Prostate gland (tissue), 2 donors: ENCODE measurements around the gene PNLIPRP1. TPM values are rescaled to one million over a fixed set of nuclear protein-coding genes. Genes with fewer than 3 reads are reported as not detected.

ENCODE experiments used
- DNase-seq: peaks from one replicate; pipeline ENCODE4 v3.0.0-alpha.2; 2019; ENCODE audit warnings: low spot score
- H3K27ac ChIP-seq, 2 donors: fragments of 200-600 bp; sonication (generic); 2 replicates each; pipeline ENCODE4 v1.5.1; 2017 to 2019
- H3K27me3 ChIP-seq: fragments of 200-600 bp; sonication (generic); replicated peaks from 2 replicates; pipeline ENCODE4 v1.5.1; 2019; ENCODE audit not compliant: insufficient read depth
- H3K36me3 ChIP-seq, 2 donors: fragments of 200-600 bp; sonication (generic); 1 replicate in 1 of 2; 2 replicates in 1 of 2; pipeline versions ENCODE4 v1.5.1 to v1.8.1; 2017 to 2019
- H3K4me1 ChIP-seq: fragments of 200-600 bp; sonication (generic); replicated peaks from 2 replicates; pipeline ENCODE4 v1.5.1; 2019
- H3K4me3 ChIP-seq, 2 donors: fragments of 200-600 bp; sonication (generic); 2 replicates each; pipeline ENCODE4 v1.5.1; 2017 to 2019
- H3K9me3 ChIP-seq: fragments of 200-600 bp; sonication (generic); 2 replicates; pipeline ENCODE4 v1.5.1; 2017
- CTCF ChIP-seq, 4 experiments: fragments of 200-600 bp in 2 of 4; fragments of 450-650 bp in 2 of 4; sonication (generic) in 2 of 4; IDR thresholded peaks; 1 replicate in 3 of 4; 2 replicates in 1 of 4; pipeline ENCODE4 v1.5.1; 2016 to 2019; ENCODE audit warnings: antibody characterized with exemption in 4 of 4, mild to moderate bottlenecking in 2 of 4, moderate library complexity in 2 of 4
- POLR2A ChIP-seq: fragments of 450-650 bp; IDR thresholded peaks from one replicate; pipeline ENCODE4 v1.6.1; 2016; ENCODE audit warnings: antibody characterized with exemption, mild to moderate bottlenecking
- POLR2AphosphoS5 ChIP-seq: sonication (generic); formaldehyde crosslinking; IDR thresholded peaks from one replicate; pipeline ENCODE4 v1.6.1; 2017; ENCODE audit warnings: antibody characterized with exemption
- WGBS: methylation state at CpG from one replicate; pipeline ENCODE4 v1.1.5; 2018; 5-methylcytosine and 5-hydroxymethylcytosine counted together
- intact Hi-C: fragments of 100-400 bp; cut with DNase I; formaldehyde crosslinking; loops from one replicate; pipeline ENCODE4 v1.14.2; 2022
- total RNA-seq, 2 donors: library from RNA; depleted of rRNA; stranded (reverse); fragments of >200 nt; gene quantifications; one replicate each; pipeline ENCODE4 v1.1.0, GENCODE V29; 2016

PNLIPRP1 gene
- total RNA-seq, 2 donors from 2014 or later, result not detected

GRCh38 chr10:116588995-116589394 is 1.8 kb upstream of the PNLIPRP1 start:
- TF ChIP-seq CTCF (IDR thresholded peaks at IDR 0.05), result no peak
- no peak for TF ChIP-seq POLR2AphosphoS5
- TF ChIP-seq POLR2A, result no peak
- Histone ChIP-seq H3K27me3 (no peaks in the 10 kb centered on the region), H3K9me3 (no peaks in the 10 kb centered on the region), H3K4me1 (no peaks in the 10 kb centered on the region), H3K36me3 (no peaks in the 10 kb centered on the region), H3K27ac (no peak overlapping the region), H3K4me3 (no peak overlapping the region)
- 95% methylated on average over 2 of the region's 2 CpGs for WGBS
- no peak for DNase-seq
- intact Hi-C loops, result no loop called here

GRCh38 chr10:116589926-116590325 is 833 bp upstream of the PNLIPRP1 start:
- H3K27ac ChIP-seq, result no peak overlapping the region
- H3K4me3 ChIP-seq, result no peak overlapping the region
- TF ChIP-seq POLR2AphosphoS5, result no peak
- no peak for TF ChIP-seq POLR2A
- TF ChIP-seq CTCF (IDR thresholded peaks at IDR 0.05), result no peak
- H3K4me1 ChIP-seq, result no peaks in the 10 kb centered on the region
- H3K36me3 ChIP-seq, result no peaks in the 10 kb centered on the region
- DNase-seq, result no peak
- intact Hi-C loops, result no loop called here
- H3K9me3 ChIP-seq, result no peaks in the 10 kb centered on the region
- H3K27me3 ChIP-seq, result no peaks in the 10 kb centered on the region
- 55% methylated on average over 2 of the region's 2 CpGs for WGBS

- WGBS, result 80% methylated on average over 5 of the region's 5 CpGs
- intact Hi-C loops, result no loop called here
- TF ChIP-seq POLR2A (no peak), CTCF (IDR thresholded peaks at IDR 0.05) (no peak), POLR2AphosphoS5 (no peak)
Observed at GRCh38 chr10:116593139-116593740, 2.5 kb downstream of the PNLIPRP1 start.

GRCh38 chr10:116594525-116595035 is 3.8 kb downstream of the PNLIPRP1 start:
- Histone ChIP-seq H3K27me3 (no peaks in the 10 kb centered on the region), H3K4me3 (no peak overlapping the region), H3K9me3 (no peaks in the 10 kb centered on the region), H3K36me3 (no peaks in the 10 kb centered on the region), H3K4me1 (no peaks in the 10 kb centered on the region), H3K27ac (no peak overlapping the region)
- WGBS, result 90% methylated on average over 7 of the region's 7 CpGs
- intact Hi-C loops, result no loop called here
- TF ChIP-seq POLR2A (no peak), POLR2AphosphoS5 (no peak), CTCF (IDR thresholded peaks at IDR 0.05) (no peak)
- DNase-seq, result no peak

More at GRCh38 chr10:116593139-116593740, 2.5 kb downstream of the PNLIPRP1 start:
- H3K27me3 ChIP-seq, result no peaks in the 10 kb centered on the region
- no peak for DNase-seq
- no peaks in the 10 kb centered on the region for H3K36me3 ChIP-seq
- H3K4me3 ChIP-seq, result no peak overlapping the region
- H3K4me1 ChIP-seq, result no peaks in the 10 kb centered on the region
- H3K27ac ChIP-seq, result no peak overlapping the region
- H3K9me3 ChIP-seq, result no peaks in the 10 kb centered on the region

DNA sequence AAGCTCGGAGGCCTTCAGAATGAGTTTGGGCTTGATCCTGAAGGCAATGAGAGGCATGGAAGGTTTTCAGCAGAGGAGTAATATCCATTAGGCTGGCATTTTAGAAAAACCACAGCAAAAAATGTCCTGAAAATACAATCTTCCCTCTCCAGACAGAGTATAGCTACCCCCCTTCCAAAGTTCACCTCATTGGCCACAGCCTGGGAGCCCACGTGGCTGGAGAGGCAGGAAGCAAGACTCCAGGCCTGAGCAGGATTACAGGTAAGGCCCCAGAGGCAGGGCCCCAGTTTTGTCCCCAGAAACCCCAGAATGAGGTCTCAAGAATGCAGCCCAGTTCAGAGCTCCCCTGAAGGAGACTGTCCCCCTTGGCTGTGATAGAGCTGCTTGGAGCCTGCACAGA is 5.3 kb downstream of the PNLIPRP1 start:
- Histone ChIP-seq H3K36me3 (no peaks in the 10 kb centered on the region), H3K4me3 (no peak overlapping the region), H3K27ac (no peak overlapping the region), H3K4me1 (no peaks in the 10 kb centered on the region), H3K27me3 (no peaks in the 10 kb centered on the region), H3K9me3 (no peaks in the 10 kb centered on the region)
- no peak for TF ChIP-seq POLR2AphosphoS5
- no peak for TF ChIP-seq CTCF (IDR thresholded peaks at IDR 0.05)
- no peak for TF ChIP-seq POLR2A
- intact Hi-C loops, result no loop called here
- DNase-seq, result no peak
- WGBS, result 88% methylated on average over 2 of the region's 2 CpGs
